Endodermal cell (in vitro differentiated cells): ENCODE measurements around the gene GABRB2. TPM values are rescaled to one million over a fixed set of nuclear protein-coding genes. Genes with fewer than 3 reads are reported as not detected.

ENCODE experiments used
- DNase-seq: peaks from one replicate; pipeline ENCODE4 v3.0.0-alpha.2; 2017
- H3K27ac ChIP-seq: 2 replicates; pipeline ENCODE4 v1.5.1; 2013; ENCODE audit warnings: mild to moderate bottlenecking, low read depth, low read length, moderate library complexity
- H3K27me3 ChIP-seq: 2 replicates; pipeline ENCODE4 v1.6.1; 2013; ENCODE audit warnings: mild to moderate bottlenecking, low read length, moderate library complexity; ENCODE audit not compliant: insufficient read depth, control insufficient read depth, poor library complexity, severe bottlenecking
- H3K36me3 ChIP-seq: 2 replicates; pipeline ENCODE4 v1.7.0; 2013; ENCODE audit warnings: mild to moderate bottlenecking, low read length, moderate library complexity; ENCODE audit not compliant: control insufficient read depth, insufficient read depth
- H3K4me1 ChIP-seq: one replicate; pipeline ENCODE4 v1.7.0; 2013; ENCODE audit warnings: low read length; ENCODE audit not compliant: control insufficient read depth, insufficient read depth
- H3K4me3 ChIP-seq: 2 replicates; pipeline ENCODE4 v1.5.1; 2013; ENCODE audit warnings: mild to moderate bottlenecking, low read length, moderate library complexity
- H3K9ac ChIP-seq: 2 replicates; pipeline ENCODE4 v1.6.1; 2013; ENCODE audit warnings: mild to moderate bottlenecking, low read length, moderate library complexity; ENCODE audit not compliant: poor library complexity, severe bottlenecking; ENCODE audit errors: extremely low read depth
- H3K9me3 ChIP-seq: 2 replicates; pipeline ENCODE4 v1.6.1; 2013; ENCODE audit warnings: mild to moderate bottlenecking, low read length, moderate library complexity; ENCODE audit not compliant: control insufficient read depth
- H3K27ac Mint-ChIP-seq: 2 replicates; pipeline ENCODE4 v1.8.0; 2020; ENCODE audit warnings: mixed read lengths
- H3K27me3 Mint-ChIP-seq: 2 replicates; pipeline ENCODE4 v1.8.0; 2021; ENCODE audit warnings: mild to moderate bottlenecking, mixed read lengths; ENCODE audit not compliant: insufficient read depth
- H3K36me3 Mint-ChIP-seq: 2 replicates; pipeline ENCODE4 v1.8.0; 2020; ENCODE audit warnings: low read depth, mixed read lengths
- H3K4me1 Mint-ChIP-seq: 2 replicates; pipeline ENCODE4 v1.8.0; 2020; ENCODE audit warnings: mixed read lengths
- H3K4me3 Mint-ChIP-seq: 2 replicates; pipeline ENCODE4 v1.8.0; 2020; ENCODE audit warnings: mild to moderate bottlenecking, moderate library complexity, mixed read lengths
- H3K9me3 Mint-ChIP-seq: 2 replicates; pipeline ENCODE4 v1.8.0; 2020; ENCODE audit warnings: mild to moderate bottlenecking, mixed read lengths
- WGBS, 2 experiments: methylation state at CpG; one replicate each; pipeline versions ENCODE4 v1.1.5 to v1.1.7; 2013; ENCODE audit warnings: missing lambda C conversion rate in 2 of 2, mixed read lengths in 1 of 2; ENCODE audit not compliant: insufficient coverage in 1 of 2, insufficient read length in 1 of 2; 5-methylcytosine and 5-hydroxymethylcytosine counted together
- total RNA-seq, 2 donors: library from RNA; stranded (reverse); fragmentation: NEBNext Ultra II Directional in 1 of 2; extraction: Animal tissue kit (Norgen Biotek cat#: 25700) in 1 of 2; gene quantifications; 2 replicates in 1 of 2; 3 replicates in 1 of 2; pipeline ENCODE4 v1.2.1, GENCODE V29; 2021
- TF ChIP-seq, protein P1 (sequence below): fragments of 200-600 bp; sonication (generic); conservative IDR thresholded peaks from 2 replicates; pipeline ENCODE4 v1.5.0; 2021; ENCODE audit warnings: antibody characterized with exemption, mild to moderate bottlenecking

The GABRB2 gene
- total RNA-seq, 2 donors from 2014 or later = 0.77 to 2.5 TPM

DNA sequence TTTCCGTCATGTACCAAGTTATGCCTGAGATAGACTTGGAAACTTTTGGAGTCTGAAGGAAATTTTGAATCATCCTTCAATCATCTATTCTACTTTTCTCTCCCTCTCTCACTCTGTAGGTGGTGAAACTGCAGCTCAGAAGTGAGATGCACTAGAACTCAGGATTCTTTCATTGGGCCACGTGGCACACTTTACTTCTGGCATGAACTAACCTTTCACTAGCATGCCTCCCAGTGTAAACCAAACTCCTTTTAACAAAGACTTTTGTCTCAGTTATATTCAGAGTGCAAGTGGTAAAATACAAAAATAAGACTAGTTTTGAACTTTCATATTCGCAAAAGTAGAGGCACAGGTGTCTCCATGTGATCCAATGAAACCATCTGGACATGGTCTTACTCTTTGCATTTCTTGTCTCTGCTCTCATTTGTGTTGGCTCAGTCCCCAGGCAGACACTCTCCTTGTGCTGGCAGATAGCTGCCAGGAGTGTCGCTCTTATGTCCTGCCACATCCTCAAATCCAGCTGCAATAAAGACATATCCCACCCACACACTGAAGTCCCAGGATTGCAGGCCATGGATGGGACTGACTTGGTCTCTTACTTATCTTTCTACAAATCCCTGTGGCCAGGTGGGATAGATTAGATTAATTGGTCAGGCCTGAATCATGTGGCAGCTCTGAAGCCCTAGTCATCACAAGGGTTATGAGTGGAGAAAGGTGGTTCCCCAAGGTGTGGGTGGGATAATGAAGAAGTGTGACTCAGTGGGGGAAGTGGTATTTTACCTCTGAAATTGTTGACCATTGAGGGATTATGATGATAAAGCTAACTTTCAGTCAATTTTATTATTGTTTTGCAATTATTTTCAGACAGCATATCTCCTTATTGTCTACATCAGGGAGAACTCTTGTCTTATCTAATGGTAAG lies 267.5 kb downstream of the GABRB2 start:
- H3K27me3 Mint-ChIP-seq = no peaks in the 10 kb centered on the region
- no peak overlapping the region for H3K4me3 Mint-ChIP-seq
- Histone ChIP-seq H3K4me3 (no peak overlapping the region), H3K9me3 (no peaks in the 10 kb centered on the region), H3K36me3 (no peaks in the 10 kb centered on the region), H3K9ac (no peak overlapping the region), H3K27me3 (no peaks in the 10 kb centered on the region), H3K4me1 (no peaks in the 10 kb centered on the region), H3K27ac (no peak overlapping the region)
- DNase-seq = no peak
- WGBS, 2 experiments = 91 to 92% methylated on average over 1 to 4 of the region's 4 CpGs
- no peak overlapping the region for H3K27ac Mint-ChIP-seq
- peaks cover 4% of the 10 kb centered on the region for H3K4me1 Mint-ChIP-seq
- peaks cover 7% of the 10 kb centered on the region for H3K9me3 Mint-ChIP-seq
- TF ChIP-seq, protein P1, sequence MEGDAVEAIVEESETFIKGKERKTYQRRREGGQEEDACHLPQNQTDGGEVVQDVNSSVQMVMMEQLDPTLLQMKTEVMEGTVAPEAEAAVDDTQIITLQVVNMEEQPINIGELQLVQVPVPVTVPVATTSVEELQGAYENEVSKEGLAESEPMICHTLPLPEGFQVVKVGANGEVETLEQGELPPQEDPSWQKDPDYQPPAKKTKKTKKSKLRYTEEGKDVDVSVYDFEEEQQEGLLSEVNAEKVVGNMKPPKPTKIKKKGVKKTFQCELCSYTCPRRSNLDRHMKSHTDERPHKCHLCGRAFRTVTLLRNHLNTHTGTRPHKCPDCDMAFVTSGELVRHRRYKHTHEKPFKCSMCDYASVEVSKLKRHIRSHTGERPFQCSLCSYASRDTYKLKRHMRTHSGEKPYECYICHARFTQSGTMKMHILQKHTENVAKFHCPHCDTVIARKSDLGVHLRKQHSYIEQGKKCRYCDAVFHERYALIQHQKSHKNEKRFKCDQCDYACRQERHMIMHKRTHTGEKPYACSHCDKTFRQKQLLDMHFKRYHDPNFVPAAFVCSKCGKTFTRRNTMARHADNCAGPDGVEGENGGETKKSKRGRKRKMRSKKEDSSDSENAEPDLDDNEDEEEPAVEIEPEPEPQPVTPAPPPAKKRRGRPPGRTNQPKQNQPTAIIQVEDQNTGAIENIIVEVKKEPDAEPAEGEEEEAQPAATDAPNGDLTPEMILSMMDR = no peak
- H3K36me3 Mint-ChIP-seq = no peaks in the 10 kb centered on the region

DNA sequence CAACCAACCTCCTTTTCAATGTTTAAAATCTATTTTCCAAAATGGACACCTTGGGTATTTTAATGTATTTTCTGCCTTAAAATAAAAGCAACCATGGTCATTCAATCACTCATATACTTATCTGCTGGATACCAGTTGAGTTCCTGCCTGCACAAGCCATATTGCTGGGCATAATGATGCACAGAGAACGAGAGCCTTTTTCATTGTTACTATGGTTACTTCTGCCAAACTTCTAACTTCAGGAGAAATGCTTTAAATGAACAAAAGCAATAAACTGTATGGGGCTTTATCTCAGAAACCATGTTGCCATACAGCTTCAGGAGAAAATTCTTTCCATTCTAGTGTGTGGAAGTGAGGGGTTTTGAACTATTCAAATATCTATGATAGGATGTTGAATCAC lies 269.5 kb downstream of the GABRB2 start:
- H3K4me1 ChIP-seq = no peaks in the 10 kb centered on the region
- no peak for DNase-seq
- TF ChIP-seq, protein P1 = no peak
- Mint-ChIP-seq H3K4me3 (no peak overlapping the region), H3K36me3 (no peaks in the 10 kb centered on the region), H3K4me1 (peaks cover 3% of the 10 kb centered on the region), H3K27me3 (no peaks in the 10 kb centered on the region), H3K27ac (no peak overlapping the region), H3K9me3 (peaks cover 7% of the 10 kb centered on the region)
- H3K27ac ChIP-seq = no peak overlapping the region
- H3K36me3 ChIP-seq = no peaks in the 10 kb centered on the region
- H3K4me3 ChIP-seq = no peak overlapping the region
- 88 to 100% methylated on average over 1 of the region's 1 CpG for WGBS, 2 experiments
- no peaks in the 10 kb centered on the region for H3K27me3 ChIP-seq
- H3K9me3 ChIP-seq = no peaks in the 10 kb centered on the region
- H3K9ac ChIP-seq = no peak overlapping the region

DNA sequence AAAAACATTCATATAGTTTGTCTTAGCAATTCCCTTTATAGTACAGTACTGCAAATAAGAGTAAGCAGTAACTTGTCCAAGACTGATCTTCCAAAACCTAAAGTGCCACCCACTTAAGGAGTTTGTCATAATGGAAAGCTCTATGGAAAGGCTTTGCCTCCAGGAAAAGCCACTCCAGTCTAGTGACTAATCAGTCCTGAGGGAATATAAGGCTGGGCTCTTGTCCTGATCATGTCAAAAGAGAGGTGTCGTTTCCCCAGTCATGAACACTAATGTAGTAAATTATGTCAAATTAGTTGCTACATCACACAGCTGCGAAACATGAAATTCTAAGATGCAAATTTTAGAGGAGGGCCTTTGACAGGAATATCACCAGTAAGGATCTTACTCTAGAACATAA lies 271.6 kb downstream of the GABRB2 start:
- Histone ChIP-seq H3K4me1 (no peaks in the 10 kb centered on the region), H3K27me3 (no peaks in the 10 kb centered on the region), H3K9ac (no peak overlapping the region), H3K9me3 (no peaks in the 10 kb centered on the region), H3K36me3 (no peaks in the 10 kb centered on the region), H3K4me3 (no peak overlapping the region), H3K27ac (no peak overlapping the region)
- Mint-ChIP-seq H3K27ac (no peak overlapping the region), H3K4me1 (peaks cover 3% of the 10 kb centered on the region), H3K4me3 (no peak overlapping the region), H3K9me3 (no peaks in the 10 kb centered on the region), H3K27me3 (no peaks in the 10 kb centered on the region), H3K36me3 (no peaks in the 10 kb centered on the region)
- TF ChIP-seq, protein P1 = no peak
- WGBS, 2 experiments = 90% methylated on average over 2 of the region's 2 CpGs; no CpG with 5 or more reads in 1 of the 2 experiments
- DNase-seq = no peak
